Astrocyte (in vitro differentiated cells and primary cell): ENCODE results near the gene REEP1.

Source experiments
- CTCF ChIP-seq: IDR thresholded peaks from 2 replicates; pipeline ENCODE4 v1.5.1; 2011; ENCODE audit warnings: low read depth, mild to moderate bottlenecking, inconsistent platforms, low read length, moderate library complexity; ENCODE audit not compliant: insufficient read depth
- EZH2 ChIP-seq: IDR thresholded peaks from 2 replicates; pipeline ENCODE4 v1.6.1; 2012; ENCODE audit warnings: mild to moderate bottlenecking, low read length, inconsistent platforms; ENCODE audit not compliant: insufficient read depth

DNA sequence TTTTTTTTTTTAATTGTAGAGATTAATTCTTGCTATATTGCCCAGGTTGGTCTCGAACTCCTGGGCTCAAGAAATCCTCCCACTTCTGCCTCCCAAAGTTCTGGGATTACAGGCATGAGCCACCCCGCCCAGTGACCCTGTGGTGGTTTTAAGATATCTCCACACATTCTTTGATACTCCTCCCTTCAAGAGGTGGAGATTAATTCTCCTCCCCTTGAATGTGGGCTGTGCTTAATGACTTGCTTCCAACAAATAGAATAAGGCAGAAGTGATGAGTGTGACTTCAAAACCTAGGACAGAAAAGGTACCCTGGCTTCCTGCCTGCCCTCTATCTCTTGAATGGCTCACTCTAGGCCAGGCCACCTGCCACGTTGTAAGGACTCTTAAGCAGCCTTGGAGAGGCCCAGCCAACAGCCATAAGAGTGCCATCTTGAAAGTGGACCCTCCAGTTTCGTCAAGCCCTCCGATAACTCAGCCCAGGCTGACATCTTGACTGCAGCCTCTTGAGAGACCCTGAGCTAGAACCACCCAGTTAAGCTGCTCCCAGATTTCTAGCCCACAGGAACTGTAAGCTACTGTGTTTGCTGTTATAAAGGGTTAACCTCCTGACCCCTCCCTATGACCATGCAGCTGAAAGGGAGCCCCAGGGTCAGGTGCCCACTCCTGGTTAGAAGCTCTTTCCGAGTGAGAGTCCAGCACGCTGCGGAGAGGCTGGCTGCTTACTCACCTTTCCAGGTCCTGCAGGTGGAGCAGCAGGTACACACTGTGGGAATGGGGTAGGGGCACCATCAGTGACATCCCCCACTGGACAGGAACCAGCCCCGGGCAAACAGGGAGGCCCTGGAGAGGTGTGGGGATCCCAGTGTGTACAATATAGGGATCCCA lies 110.5 kb downstream of the REEP1 start:
- no peak for TF ChIP-seq CTCF
- no peak for TF ChIP-seq EZH2
